ENCODE measurements around the gene C21orf58.

DNA sequence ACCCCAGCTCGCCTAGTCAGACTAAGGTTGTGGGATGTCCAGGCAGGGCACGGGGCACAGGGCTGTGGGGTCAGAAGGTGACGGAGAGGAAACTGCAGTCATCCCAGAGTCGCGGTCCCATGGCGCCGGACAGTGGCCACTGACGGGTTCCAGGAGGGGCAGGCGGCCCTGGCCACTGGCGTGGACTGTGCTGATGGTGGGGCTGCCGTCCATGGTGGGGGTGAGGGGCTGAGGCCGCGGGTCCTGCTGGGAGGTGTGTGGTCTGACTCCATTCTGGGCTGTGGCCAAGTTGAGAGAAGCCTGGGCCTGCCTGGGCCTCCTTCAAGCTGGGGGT lies 32.3 kb upstream of the C21orf58 start:
- TF ChIP-seq CTCF (IDR thresholded peaks at IDR 0.05 in 4 of 5, conservative IDR thresholded peaks at IDR 0.05 in 1 of 5): no peak
- no peak for TF ChIP-seq POLR2A (IDR thresholded peaks at IDR 0.05)

Measured in gastrocnemius medialis (tissue), 4 donors.